Cardiac septum (tissue), 1 donor: ENCODE data around the gene B3GAT2. TPM values are rescaled to one million over a fixed set of nuclear protein-coding genes. Genes with fewer than 3 reads are reported as not detected.

Experiments used
- DNase-seq: peaks from one replicate; pipeline ENCODE4 v3.0.0-alpha.2; 2020; ENCODE audit warnings: low spot score
- intact Hi-C: fragments of 100-400 bp; cut with DNase I; formaldehyde crosslinking; loops from one replicate; pipeline ENCODE4 v1.14.0; 2022
- total RNA-seq: library from RNA; stranded (reverse); fragmentation: NEBNext Ultra II Directional; extraction: Animal tissue kit (Norgen Biotek cat#: 25700); gene quantifications from one replicate; pipeline ENCODE4 v1.2.1, GENCODE V29; 2021
- donor health status: DM: no; HTN: no; CAD: no.

The B3GAT2 gene
- total RNA-seq, 1 donor from 2014 or later, result not detected

DNA sequence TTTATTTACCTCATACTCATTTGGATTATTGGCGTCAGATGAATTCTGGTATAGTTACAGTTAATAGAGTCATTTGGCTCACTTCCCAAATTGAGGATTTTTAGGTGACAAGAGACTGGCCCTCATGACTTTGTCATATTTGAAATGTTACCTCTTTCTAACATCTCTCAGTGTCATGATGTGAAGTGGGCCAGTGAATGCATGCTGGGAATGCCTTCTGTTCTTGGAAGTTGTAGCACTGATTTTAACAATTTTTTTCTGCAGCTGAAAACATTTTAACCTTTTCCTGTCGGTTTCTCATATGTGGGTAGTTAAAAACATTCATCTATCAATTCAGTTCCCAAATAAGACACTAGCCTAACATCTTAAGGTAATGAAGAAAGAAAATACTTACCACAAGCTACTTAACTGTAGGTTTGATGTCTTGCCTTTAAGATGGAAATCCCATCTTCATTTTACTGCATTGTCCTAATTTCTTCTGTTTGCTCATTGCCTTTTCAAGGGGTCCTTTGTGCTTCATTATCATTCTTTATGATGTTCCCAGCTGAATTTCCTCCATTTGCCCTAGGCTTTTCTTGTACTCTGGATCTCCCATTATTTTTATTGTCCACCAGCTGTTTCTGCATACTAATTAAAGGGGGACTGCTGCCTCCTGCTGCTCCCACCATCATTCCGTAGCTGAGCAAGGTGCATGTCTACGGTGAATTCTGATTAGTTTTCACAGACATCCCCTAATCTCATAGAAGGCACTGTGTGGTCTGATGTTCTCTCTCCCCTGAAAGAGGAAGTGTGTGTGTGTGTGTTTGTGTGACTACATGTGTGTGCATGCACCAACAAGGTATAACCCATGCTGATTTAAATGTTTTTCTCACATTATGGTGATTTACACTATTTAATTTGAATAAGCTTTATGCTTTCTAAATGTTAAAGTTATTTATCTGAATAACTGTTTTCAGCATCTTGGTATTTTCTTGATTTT lies 109.5 kb downstream of the B3GAT2 start:
- intact Hi-C loops, result no loop called here
- no peak for DNase-seq

DNA sequence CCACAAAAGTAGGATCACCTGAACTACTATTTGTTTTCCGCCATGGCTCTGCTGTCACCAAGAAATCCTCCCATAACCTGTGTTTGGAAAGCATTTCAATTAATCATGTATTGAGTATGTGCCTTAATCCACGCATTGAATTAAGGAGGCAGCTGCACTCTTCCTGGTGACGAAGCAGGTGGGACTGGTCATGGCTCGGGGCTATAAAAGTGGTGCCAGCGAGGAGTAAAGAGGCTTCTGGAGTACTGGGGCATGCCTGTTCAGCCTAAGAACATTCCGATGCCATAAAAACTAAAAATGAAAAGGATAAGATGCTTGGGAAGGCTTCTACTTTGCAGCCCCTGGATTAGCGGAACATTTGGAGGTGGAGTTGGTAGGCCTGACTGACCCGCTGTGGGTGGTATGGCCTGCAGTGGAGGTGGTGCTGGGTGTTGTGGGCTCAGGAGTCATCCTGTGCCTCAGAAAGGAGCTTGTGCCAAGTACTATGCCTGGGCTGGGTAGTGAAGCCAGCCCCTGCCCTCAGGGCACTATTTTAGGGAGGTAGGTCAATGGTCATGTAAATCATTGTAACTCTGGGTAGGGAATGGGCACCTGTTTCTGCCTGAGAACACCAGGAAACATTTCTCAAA lies 110.5 kb downstream of the B3GAT2 start:
- no peak for DNase-seq
- intact Hi-C loops, result no loop called here

DNA sequence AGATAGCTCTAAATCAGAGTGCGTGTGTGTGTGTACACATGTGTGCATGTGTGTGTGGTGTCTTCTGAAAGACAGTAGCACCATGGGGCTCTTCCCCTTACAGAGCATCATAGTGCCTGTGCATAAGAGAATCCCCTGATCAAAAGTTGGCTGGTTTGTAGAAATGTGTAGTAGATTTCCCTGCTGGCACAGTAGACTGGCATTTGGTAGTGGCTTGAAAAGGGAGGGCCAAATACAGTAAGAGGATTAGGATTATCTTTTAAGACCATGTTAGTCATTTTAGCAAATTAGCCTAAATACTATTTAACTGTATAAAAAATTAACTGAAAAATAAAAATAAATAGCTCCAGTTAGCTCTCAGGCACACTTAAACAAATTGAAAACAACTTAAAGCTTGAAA lies 112.6 kb downstream of the B3GAT2 start:
- DNase-seq, result no peak
- intact Hi-C loops, result no loop called here

DNA sequence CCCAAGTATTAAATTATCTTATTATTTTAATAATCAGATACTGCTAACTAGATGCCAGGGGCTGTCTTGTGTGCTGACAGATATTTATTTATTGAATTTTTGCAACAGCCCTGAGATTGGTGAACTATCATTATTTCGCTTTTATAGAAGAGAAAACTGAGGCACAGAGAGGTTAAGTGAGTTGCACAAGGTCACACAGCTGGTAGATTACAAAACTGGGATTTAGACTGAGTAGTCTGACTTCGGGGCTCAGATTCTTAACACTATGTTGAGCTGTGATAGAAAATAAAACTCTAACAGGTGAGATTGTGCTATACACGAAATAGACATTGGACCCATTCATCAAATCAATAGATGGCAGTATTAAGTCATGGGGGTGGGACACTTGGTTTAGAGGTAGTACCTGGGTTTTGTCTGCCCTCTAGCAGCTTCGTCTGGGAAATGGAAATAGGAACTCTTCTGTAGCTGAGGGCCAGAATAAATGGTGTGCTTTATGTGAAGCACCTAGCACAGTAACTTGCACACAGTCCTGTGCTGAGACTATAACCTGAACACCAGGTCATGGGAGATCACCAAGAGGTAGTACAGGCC lies 113.4 kb downstream of the B3GAT2 start:
- intact Hi-C loops, result no loop called here
- no peak for DNase-seq

DNA sequence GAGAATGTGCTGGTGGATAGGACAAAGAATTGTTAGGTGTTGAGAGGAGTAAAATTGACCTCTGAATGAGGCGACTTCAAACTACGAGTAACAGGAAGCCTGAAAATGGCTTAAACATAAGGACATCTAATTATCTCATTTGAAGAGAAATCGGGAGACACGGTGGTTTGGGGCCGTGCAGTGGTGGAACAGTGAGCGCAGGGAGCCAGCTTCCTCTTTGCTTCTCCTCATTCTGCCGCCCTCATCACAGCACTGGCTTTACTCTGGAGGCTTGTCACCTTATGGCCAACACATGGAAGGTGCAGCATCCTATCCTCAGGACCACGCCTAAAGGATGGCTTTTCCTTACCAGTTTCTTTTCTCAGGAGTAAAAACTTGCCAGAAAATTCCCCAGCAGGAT lies 114.3 kb downstream of the B3GAT2 start:
- no peak for DNase-seq
- intact Hi-C loops, result no loop called here

DNA sequence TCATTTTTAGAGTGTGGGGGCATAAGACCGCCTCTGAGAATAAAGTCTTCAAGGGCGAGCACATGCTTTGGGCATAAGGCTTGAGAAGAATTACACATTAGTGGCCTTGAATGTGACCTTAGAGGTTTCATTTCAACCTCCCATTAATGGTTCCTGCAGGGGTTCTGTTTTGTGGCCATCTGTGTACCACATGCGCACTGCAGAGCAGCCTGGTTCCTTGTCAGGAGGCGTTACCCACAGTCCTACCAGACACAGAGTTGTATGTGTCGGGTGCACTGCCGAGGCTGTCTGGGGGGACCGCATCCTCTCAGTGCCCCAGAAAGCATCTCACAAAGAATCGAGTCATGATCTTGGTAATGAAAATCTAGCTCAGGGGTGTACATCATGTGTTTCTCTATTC lies 115.7 kb downstream of the B3GAT2 start:
- DNase-seq, result no peak
- intact Hi-C loops, result no loop called here

DNA sequence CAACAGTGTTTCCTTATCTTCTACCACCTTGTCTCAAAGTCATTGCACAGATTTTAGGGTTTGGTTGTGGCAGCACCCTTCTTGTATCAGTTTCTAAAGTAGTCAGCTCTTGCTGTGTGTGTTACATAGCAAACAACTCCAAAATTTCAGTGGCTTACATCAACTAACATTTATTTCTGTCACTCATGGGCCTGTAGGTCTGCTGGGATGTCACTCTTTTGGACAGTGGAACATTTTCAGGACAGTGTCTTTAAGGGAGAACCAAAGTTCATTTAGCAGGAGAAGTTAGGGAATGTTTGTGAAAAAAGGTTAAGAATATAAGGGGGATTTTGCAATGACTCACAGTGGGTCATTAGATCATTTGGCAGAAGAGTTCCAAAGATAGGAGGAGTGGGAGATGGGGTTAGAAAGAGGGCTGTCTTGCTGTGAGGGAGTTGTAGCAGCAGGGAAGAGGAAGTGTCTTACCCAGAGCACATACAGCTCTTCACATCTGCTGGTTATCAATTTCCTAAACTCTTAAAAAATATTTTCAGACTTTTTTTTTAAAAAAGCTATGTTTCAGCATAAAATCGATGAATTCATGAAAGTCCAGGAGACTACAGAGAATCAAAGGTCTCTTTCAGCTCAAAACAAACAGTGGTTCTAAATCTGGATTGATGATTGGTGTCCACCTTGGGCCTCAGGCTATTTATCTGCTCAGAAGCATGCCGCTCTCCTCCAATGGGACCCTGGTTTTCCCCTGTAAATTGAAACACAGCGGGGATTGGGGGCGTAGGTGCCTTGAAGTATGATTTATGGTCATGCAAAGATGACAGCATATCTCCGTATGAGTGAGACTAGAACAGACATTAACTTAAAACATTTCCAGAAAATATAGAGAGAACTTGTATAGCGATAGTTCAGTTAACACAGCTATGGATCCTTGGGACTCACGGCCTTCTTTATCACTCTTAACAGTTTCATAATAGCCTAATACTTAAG lies 117.3 kb downstream of the B3GAT2 start:
- DNase-seq, result no peak
- intact Hi-C loops, result no loop called here

DNA sequence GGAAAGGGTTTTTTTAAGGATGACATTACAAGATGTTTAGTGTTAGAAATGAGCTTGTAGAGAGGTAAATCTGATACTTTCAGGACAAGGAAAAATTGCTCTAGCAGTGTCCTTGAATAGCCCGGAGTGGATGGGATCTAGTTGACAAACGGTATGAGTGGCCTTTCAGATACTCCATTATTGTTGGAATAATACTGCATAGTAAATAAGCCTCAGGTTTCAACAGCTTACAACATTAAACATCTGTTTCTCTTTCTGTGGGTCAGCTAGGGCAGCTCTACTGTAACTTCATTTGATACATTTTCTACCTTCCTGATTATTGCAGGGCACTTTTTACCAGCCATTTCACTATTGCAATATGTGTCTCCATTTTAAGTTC lies 118.0 kb downstream of the B3GAT2 start:
- DNase-seq, result no peak
- intact Hi-C loops, result no loop called here

DNA sequence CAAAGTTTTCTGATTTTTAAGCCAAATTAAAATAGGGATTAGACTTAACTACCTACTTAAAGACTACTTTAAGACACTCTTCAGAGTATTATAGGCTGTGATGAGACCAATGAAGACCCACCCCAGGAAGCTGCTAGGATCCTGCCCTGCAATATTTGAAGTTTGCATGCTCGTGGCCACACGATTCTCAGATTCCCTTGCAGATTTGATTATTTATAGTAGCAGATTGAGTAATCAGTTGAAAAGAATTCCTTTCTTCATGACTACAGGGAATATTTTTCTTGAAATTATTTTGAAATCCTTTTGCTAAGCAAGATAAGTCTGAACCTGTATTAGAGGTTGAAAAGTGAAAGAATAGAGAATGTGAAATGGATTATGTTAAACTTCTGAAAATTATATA lies 122.3 kb downstream of the B3GAT2 start:
- no peak for DNase-seq
- intact Hi-C loops, result no loop called here

DNA sequence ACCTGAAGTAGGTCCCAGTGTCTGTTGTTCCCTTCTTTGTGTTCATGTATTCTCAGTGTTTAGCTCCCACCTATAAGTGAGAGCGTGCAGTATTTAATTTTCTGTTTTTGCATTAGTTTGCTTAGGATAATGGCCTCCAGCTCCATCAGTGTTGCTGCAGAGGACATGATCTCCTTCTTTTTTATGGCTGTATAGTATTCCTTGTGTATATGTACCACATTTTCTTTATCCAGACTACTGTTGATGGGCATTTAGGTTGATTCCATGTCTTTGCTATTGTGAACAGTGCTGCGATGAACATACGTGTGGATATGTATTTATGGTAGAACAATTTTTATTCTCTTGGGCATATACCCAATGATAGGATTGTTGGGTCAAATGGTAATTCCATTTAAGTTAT lies 125.4 kb downstream of the B3GAT2 start:
- intact Hi-C loops, result no loop called here
- no peak for DNase-seq

DNA sequence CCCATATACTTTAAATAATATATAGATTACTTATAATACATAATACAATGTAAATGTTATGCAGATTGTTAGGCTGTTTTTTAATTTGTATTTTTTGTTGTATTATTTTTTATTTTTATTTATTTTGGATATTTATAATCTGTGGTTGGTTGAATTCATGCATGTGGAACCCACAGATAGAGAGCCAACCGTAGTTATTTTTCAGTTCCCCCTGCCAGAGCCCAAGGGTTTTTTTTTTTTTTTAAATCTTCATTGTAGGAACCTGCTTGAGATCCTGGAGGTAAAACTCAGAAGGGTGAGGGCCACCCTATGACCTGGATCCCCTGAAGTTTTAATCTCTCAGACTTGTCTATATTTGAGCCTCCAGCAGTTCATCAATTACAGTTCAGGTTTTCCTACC lies 133.2 kb downstream of the B3GAT2 start:
- DNase-seq, result no peak
- intact Hi-C loops, result no loop called here

DNA sequence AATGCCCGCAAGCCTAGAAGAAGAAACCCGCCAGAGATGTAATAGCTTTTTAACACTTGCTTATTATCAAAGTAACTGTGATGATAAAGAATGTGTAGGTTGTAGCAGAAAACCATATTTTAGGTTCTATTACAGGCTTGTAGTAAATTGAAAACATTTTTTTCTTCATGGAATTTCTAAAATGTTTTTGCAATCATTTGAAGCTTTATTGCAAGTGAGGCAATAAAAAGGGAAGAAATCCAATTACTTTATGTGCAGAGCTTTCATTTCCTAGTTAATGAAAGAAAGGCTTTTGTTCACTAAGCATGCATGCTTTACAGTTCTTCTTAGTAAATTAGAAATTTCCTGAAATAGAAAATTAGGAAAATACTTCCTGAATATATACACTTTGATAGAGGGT lies 135.1 kb downstream of the B3GAT2 start:
- DNase-seq, result no peak
- intact Hi-C loops, result no loop called here

DNA sequence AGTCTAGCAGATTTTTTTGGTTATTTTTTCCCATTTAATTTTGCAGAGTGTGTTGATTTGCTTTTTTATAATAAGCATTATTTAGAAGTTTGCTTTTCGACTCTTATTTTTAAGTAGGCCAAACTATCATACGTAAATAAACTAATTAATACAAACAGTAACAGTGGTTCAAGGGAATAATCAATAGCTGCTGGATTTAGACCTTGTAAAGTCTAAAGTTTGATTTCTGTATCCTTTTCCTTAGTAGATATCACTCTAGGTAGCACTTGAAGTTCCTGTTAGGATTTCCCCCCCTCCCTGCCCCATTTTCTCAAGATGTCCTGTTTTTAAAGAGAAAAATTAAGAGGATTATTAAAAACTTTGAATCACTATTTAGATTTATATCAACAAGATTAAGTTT lies 136.1 kb downstream of the B3GAT2 start:
- intact Hi-C loops, result no loop called here
- no peak for DNase-seq

DNA sequence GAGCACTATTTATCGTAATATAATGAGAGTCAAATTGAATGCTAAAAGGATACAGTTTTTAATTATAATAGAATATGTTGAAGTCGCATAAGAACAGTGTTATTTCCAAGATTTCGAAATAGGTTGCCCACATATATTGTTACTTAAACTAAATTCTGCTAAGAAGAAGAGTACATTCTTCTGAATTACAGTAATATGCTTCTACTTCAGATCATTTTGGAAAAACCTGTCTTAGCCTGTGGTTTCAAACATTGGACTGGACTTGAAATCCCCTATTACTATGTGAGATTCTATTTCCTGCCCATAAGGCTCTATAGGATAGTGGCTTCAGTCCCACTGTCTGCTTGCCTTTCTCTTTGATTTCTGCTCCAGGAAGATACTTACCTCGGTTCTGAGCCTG lies 137.2 kb downstream of the B3GAT2 start:
- intact Hi-C loops, result no loop called here
- DNase-seq, result no peak

DNA sequence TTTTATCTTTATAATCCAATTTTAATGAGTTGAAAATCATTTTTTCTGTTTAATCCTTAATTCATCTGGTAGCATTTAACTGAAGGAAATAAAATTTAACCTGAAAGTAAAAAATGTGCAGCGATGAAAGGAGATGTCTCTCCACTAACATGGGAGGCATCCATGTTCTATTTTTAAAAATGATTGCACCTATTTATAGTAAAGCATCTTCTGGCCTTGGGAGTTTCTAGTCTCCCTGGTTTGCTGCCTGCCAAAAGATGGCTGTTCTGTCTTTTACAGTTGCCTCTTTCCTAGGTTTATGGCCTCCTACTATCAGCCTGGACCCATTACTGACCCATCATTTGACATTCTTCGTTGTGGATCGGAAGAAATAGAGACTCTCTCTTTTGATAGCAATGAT lies 143.0 kb downstream of the B3GAT2 start:
- no peak for DNase-seq
- intact Hi-C loops, result no loop called here

DNA sequence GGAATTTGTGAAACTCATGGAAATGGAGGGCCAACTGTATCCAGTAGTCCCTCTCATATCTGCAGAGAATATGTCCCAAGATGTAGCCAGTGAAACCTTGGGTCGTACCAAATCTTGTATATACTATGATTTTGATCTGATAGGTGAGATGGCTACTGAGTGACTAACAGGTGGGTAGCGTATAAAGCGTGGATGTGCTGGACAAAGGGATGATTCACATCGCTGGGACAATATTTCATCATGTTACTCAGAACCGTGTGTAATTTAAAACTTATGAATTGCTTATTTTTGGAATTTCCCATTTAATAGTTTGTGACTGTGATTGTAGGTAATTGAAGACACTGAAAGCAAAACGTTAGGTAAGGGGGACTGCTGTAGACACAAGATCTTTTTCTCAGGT lies 145.1 kb downstream of the B3GAT2 start:
- no peak for DNase-seq
- intact Hi-C loops, result no loop called here
